Stimulated activated CD4-positive, alpha-beta T cell treated with anti-CD3 and anti-CD28 coated beads, Interleukin-15, amount 100 ng/mL, for 48 hours (primary cell): ENCODE results near the gene SMARCD1.
A peak's percentile ranks its signal among the peaks of the same experiment; 100 is the strongest.

ENCODE experiments used
- DNase-seq, 2 donors: peaks; one replicate each; pipeline ENCODE4 v3.0.0-alpha.2; 2020; ENCODE audit warnings: low read depth in 2 of 2

The SMARCD1 gene

DNA sequence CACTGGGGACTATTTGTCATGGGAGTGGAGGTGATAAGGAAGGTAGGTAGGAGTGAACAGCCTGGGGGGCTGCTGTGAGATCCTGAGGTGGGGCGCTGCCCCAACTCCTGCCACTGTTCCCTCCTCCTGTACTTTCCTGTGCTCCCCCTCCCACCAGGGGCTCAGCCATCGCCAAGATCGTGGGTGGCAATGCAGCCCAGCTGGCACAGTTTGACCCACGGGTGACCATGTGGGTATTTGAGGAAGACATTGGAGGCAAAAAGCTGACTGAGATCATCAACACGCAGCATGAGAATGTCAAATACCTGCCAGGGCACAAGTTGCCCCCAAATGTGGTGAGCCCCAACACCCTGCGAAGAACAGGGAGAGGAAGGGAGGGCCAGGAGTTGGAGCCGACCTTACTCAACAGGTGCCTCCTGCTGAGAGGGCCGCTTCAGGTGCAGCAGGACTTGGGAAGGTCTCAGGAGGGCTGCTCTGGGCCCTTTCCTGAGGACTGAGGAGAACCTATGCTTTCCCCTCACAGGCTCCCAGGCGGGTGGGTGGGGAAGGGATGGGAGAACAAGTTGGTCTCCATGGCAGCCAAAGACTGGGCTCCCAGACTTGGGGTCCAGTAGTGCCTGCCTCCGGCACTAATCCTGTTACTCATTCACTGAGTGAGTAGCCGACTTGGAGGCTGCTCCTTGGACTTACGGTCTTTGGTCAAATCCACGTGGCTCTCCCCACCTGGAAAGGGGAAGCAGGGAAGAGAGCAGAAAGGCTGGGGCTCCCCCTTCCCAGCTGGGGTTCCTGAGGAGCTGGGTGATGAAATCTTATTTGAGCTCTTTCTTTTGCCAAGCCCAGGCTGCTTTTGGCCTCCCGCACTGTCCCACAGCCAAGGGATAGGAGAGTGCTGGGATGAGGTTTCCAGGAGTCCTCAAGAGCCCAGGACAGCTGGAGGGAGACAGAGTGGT, 19.6 kb downstream of the SMARCD1 start:
- no peak for DNase-seq

- no peak for DNase-seq
These were observed 20.8 kb downstream of the SMARCD1 start for GRCh38 chr12:50105913-50106450.

GRCh38 chr12:50106907-50107306, 21.8 kb downstream of the SMARCD1 start:
- DNase-seq, result no peak

DNA sequence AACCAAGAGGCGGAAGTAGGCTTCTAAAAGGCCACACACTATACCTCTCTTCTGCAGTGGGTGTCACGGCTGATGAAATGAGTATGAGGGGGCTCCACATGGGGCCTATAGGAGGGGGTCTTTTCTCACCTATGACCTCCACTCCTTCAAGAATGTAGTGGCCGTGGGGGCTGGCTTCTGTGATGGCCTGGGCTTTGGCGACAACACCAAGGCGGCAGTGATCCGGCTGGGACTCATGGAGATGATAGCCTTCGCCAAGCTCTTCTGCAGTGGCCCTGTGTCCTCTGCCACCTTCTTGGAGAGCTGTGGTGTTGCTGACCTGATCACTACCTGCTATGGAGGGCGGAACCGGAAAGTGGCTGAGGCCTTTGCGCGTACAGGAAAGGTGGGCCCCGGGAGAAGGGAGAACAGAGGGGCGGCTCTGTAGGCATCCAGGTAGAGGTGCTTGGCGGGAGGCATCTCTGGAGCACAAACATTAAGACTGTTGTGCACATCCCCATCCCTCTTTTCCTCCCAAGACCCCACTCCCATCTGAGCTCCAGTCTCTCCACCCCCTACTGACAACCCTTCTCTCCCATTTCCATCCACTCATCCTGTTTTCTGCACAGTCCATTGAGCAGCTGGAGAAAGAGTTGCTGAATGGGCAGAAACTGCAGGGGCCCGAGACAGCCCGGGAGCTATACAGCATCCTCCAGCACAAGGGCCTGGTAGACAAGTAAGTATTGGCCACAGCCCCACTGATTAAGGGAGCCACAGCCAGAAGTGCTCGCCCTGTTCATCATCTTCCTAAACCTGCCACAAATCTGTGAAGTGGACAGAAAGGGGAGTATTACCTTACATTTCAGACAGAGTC, 22.5 kb downstream of the SMARCD1 start:
- no peak for DNase-seq

DNA sequence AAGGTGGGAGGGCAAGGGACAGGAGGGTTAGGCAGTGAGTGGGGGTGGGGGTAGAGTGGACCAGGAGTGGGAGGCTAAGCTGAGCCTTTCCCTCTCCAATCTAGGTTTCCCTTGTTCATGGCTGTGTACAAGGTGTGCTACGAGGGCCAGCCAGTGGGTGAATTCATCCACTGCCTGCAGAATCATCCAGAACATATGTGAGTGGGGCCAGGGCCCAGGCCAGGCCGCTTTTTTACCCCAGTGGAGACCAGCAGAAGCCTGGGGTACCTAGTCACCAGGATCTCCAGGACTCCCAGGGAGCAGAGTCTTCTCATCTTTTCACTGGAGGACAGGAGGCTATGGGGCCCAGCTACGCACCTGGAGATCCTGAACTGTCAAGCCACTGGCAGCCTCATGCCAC, 24.2 kb downstream of the SMARCD1 start:
- no peak for DNase-seq

- DNase-seq, result no peak
These were observed 25.1 kb downstream of the SMARCD1 start for GRCh38 chr12:50110127-50110761.

DNA sequence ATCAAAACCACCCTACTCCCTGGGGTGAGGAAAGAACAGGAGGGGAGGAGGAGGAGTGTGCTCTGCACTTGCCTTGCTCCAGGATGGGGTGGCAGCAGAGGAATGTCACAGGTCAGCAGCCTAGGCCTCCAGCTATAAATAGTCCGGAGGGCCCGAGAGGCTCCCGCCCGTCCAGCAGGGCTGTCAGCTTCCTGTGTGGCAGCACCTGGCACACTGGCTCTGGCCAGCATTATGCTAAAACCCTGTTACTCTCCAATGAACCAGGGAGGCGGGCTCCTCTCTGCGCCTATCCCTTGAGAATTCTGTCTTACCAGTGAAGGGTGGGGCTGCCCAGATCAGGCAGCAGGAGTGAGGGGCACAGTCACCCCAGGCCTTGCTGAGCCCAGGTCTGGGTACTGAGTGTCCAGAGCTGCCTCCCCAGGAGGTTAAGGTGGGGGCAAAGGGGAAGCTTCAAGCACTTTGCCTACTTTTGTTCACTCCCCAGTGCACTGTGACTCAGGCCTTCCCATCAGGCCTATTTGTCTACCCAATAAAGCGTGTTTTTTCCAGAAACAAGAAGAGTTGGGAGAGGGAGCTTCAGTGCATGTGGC, 25.7 kb downstream of the SMARCD1 start:
- no peak for DNase-seq

DNA sequence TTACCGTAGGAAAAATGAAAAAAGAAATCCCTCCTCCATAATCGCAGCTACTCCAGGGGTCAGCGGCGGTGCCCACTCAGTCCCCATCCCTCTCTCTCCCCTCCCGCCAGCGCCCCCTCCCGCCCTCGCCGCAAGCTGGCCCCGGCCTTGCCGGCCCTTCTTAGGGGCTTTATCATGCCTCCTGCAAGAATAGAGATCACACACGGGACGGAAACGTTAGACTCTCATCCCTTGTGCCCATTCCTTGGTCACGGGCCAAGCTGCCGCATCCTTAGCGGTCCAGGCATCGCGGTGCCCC, 26.2 kb downstream of the SMARCD1 start:
- no peak for DNase-seq

DNA sequence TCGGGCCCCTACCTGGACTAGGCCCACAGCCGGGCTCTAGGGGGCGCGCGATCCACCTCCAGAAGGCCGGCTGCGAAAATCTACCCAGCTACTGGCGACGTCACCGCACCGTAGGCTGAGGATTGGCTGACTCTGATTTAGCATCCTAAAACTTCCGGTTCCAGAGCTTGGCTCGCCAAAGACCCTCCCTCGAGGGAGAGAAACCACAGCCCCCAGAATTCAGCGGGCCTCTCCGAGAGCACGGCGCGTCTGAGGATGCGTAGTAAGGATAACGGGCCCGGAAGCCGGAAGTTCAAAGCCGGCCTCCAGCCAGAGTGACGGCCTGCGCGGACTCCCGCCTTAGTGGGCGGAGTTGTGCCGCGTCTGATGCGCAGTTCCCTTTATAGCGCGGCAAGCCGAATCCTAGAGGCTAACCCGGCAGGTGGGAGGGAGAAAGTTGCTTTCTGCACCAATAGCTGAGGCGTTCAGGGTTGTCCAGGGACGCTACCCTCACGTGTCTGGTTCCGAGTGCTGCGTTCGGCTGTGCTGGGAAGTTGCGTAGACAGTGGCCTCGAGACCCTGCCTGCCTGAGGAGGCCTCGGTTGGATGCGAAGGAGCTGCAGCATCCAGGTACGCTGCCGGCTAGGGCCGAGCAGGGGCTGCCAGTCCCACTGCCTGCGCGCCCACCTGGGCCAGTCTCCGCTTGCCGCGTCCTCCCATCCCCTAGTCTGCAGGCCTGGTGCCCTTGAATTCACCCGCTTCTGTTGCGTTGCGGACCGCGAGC, 26.7 kb downstream of the SMARCD1 start, which contains the start of gene COX14:
TSS of gene COX14 (plus strand) at position 544 of the 763 bp plus-strand sequence. CDS start 7,808 bp downstream, outside the sequence.
- peak; percentile 97 to 98 for DNase-seq

GRCh38 chr12:50112456-50113218, 27.5 kb downstream of the SMARCD1 start:
- DNase-seq, result no peak

DNA sequence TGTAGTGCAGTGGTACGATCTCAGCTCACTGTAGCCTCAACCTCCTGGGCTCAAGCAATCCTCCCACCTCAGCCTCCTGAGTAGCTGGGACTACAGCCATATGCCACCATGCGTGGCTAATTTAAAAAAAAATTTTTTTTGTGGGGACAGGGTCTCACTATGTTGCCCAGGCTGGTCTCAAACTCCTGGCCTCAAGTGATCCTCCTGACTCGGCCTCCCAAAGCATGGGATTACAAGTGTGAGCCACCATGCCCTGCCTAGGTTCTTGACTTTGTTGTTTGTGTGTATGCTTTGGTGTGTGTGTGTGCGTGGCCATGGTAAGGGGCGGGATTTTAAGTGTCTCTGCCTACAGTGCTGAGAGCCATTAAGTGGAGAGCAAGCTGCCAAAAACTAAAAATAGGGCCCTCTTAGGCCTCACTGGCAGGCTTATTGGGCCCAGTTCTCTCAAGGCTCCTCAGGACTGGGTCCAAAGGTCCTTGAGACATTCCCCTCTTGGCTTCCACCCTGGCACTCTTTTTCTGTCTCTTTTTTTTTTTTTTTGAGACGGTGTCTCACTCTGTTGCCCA, 32.0 kb downstream of the SMARCD1 start:
- DNase-seq, result no peak

- no peak for DNase-seq
These were observed 34.2 kb downstream of the SMARCD1 start for GRCh38 chr12:50119387-50119786.

DNA sequence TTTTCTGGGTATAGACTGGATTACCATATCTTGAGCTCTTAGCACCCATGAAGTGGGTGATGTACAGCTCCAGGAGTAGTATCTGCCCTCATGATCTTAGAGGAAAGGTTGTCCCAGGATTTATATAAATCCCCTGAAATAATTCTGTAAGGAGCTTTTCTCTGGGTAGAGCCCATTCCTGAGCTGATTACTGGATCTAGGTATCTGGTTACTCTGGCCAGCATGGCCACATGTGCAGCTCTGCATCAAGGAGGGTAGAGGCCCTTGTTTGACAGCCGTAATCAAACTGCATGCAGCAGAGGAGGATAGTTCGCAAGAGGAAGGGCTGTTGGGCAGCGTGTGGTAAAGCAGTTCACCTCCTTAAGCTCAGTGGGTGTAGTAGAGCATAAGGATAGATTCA, 35.4 kb downstream of the SMARCD1 start:
- DNase-seq, result no peak

GRCh38 chr12:50120953-50121352, 35.8 kb downstream of the SMARCD1 start:
- no peak for DNase-seq

GRCh38 chr12:50121641-50122040, 36.5 kb downstream of the SMARCD1 start:
- no peak for DNase-seq

DNA sequence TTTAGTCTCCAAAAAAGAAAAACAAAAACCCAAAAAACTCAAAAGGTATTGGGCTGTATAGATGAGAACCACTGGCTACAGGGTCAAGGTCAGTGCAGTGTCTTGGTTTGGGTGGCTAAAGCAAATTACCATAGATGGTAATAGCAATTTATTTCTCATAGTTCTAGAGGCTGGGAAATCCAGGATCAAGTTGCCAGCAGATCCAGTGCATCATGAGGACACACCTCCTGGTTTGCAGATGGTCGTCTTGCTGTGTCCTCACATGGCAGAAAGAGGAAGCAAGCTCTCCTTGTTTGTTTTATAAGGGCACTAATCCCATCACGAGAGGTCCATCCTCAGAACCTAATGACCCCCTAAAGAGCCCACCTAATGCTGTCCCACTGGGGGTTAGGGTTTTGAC, 38.1 kb downstream of the SMARCD1 start:
- no peak for DNase-seq

DNA sequence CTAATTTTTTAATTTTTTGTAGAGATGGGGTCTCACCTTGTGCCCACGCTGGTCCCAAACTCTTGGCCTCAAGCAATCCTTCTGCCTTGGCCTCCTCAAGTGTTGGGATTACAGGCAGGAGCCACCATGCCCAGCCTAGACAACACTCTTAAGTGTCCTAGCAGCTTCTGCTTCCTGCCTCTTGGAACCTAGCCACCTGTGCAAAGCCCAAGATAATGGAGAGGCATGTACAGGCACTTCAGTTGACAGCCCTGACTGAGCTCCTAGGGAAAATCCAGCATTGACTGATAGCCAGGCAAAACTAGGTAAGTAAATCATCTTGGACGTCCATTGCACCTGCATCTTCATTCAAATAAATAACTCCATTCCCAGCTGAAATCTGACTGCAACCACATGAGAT, 42.4 kb downstream of the SMARCD1 start:
- DNase-seq, result no peak

DNA sequence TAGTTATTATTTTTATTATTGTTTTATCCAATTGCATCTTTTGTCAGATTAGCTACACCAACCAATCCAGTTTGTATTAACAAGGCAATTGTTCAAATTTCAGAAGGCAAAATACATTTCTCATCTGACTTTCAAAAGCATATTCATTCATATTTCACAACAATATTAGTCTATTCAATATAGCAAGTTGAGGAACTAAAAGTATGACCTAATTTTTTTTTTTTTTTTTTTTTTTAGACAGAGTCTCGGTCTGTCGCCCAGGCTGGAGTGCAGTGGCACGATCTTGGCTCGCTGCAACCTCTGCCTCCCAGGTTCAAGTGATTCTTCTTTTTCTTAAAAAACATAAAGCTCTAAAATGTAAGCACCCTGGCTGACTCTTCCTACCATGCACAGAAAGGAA, 44.1 kb downstream of the SMARCD1 start:
- no peak for DNase-seq

DNA sequence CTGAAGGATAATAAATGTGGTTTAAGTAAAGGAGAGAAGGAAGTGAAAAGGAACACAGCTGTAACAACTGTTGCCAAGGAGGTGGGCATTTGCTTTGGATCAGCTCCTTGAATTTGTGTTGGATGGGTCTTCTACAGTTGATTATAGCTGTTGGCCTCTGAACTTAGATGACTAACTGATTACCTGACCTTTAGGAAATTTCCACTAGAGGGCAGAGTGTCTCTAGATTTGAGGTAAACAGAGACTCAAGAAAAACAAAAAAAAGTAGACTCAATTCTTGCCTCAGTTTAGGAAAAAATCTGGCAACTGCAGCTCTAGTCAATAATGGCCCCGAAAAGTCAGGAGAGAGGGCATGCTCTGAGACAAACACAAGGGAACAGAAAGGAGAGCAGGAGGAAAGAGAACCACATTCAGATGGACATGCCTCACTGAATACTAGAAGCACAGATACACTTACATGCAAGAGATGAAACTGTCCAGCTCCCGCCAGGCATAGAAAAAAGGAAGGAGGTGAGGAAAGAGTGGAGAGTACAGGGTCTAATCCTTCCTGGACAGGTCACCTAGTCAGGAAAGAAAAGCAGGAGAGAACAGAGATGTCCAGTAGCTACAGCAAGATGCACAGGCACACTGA, 47.5 kb downstream of the SMARCD1 start:
- no peak for DNase-seq
